ENCODE data around the gene MEGF6. TPM values are rescaled to one million over a fixed set of nuclear protein-coding genes. Genes with fewer than 3 reads are reported as not detected.

Gene MEGF6
- total RNA-seq, 6 experiments from 2014 or later, result 20.3 to 39.2 (median 23.0) TPM

DNA sequence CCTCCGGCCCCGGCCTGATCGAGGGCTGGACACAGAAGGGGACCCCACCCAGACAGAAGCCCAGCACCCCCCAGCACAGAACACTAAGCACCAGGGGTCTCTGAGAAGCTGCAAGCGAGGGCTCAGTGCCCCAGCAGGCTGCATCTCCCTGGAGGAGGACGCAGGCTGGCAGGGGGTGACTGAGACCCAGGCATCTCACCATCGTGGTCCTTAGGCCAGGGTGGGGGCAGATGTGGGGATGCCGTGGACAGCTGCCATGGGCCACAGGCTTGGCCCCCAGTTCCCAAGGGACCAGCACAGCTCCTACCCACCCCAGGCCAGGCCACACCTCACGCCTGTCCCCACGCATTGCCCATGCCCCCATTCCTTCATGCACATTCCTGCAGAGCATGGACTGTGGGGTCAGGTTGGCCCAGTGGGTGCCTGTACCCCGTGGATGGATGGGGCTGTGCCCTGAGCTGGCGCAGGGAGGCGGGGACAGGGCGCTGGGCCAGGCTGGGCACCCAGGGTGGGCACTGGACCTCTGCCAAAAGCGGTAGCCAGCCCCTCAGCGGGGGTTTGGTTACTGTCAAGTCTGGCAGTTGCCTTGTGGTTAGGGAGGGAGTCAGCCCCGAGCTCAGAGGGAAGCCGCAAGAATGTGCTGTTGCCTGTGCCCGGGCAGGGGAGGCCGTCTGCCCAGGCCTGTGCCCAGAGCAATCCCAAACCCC lies 95.4 kb downstream of the MEGF6 start:
- Mint-ChIP-seq H3K36me3 (ENCODE audit: low read depth) (peaks cover 5% of the 10 kb centered on the region), H3K4me3 (no peak overlapping the region), H3K9me3 (no peaks in the 10 kb centered on the region), H3K27me3 (ENCODE audit: insufficient read depth) (no peaks in the 10 kb centered on the region; the same call in 1 of the 2 replicates), H3K27ac (no peak overlapping the region), H3K4me1 (ENCODE audit: low read depth) (no peaks in the 10 kb centered on the region)
- no peak for DNase-seq
- no peak for TF ChIP-seq CTCF (IDR thresholded peaks at IDR 0.05)

- Mint-ChIP-seq H3K27me3 (ENCODE audit: insufficient read depth) (no peaks in the 10 kb centered on the region), H3K4me3 (no peak overlapping the region), H3K4me1 (ENCODE audit: low read depth) (no peaks in the 10 kb centered on the region), H3K27ac (no peak overlapping the region), H3K9me3 (no peaks in the 10 kb centered on the region), H3K36me3 (ENCODE audit: low read depth) (peaks cover 5% of the 10 kb centered on the region)
- DNase-seq, result no peak
- TF ChIP-seq CTCF (IDR thresholded peaks at IDR 0.05), result no peak
Observed at GRCh38 chr1:3515272-3515671, 96.0 kb downstream of the MEGF6 start.

- Mint-ChIP-seq H3K4me1 (ENCODE audit: low read depth) (no peaks in the 10 kb centered on the region), H3K4me3 (no peak overlapping the region), H3K27me3 (ENCODE audit: insufficient read depth) (no peaks in the 10 kb centered on the region), H3K36me3 (ENCODE audit: low read depth) (peaks cover 5% of the 10 kb centered on the region), H3K27ac (no peak overlapping the region), H3K9me3 (no peaks in the 10 kb centered on the region)
- no peak for TF ChIP-seq CTCF (IDR thresholded peaks at IDR 0.05)
- DNase-seq, result no peak
Observed at GRCh38 chr1:3514404-3514803, 96.9 kb downstream of the MEGF6 start.

GRCh38 chr1:3511856-3512255 lies 99.5 kb downstream of the MEGF6 start:
- peaks cover 5% of the 10 kb centered on the region for H3K36me3 Mint-ChIP-seq (ENCODE audit: low read depth)
- TF ChIP-seq CTCF (IDR thresholded peaks at IDR 0.05), result no peak
- H3K4me3 Mint-ChIP-seq, result no peak overlapping the region
- no peaks in the 10 kb centered on the region for H3K27me3 Mint-ChIP-seq (ENCODE audit: insufficient read depth)
- no peak for DNase-seq
- H3K9me3 Mint-ChIP-seq, result no peaks in the 10 kb centered on the region
- H3K4me1 Mint-ChIP-seq (ENCODE audit: low read depth), result no peaks in the 10 kb centered on the region
- H3K27ac Mint-ChIP-seq, result no peak overlapping the region

DNA sequence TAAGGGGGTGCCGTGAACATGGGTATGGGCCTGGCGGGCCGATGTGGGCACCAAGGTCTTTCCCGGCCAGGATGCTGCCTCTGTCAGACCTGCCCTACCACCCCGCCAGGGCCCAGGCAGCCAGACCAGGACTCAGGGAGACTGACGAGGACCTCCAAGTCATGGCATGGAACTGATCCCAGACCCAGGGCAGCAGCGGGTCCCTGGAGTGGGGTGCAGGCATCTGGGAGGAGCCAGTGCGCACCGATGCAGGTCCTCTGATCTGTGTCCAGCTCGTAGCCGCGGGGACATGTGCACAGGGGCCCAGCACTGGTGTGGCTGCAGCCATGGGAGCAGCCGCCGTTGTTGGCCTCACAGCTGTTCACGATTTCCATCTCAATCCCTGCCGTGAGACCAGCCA lies 100.0 kb downstream of the MEGF6 start:
- Mint-ChIP-seq H3K36me3 (ENCODE audit: low read depth) (peaks cover 5% of the 10 kb centered on the region), H3K4me3 (no peak overlapping the region), H3K27me3 (ENCODE audit: insufficient read depth) (no peaks in the 10 kb centered on the region), H3K4me1 (ENCODE audit: low read depth) (no peaks in the 10 kb centered on the region), H3K9me3 (no peaks in the 10 kb centered on the region), H3K27ac (no peak overlapping the region)
- no peak for TF ChIP-seq CTCF (IDR thresholded peaks at IDR 0.05)
- no peak for DNase-seq

DNA sequence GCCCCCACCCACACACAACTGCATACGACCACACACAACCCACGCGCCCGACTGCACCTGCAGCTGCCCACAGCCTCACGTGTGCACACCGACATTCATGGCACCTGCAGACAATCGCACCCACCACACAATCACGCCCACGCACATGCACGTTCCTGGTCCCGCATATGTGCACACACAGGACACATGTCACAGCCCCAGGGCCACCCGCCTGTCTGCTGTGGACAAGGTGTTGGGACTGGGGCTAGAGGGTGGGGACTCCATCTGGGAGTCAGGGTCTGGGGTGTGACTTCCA lies 100.4 kb downstream of the MEGF6 start:
- H3K27me3 Mint-ChIP-seq (ENCODE audit: insufficient read depth), result no peaks in the 10 kb centered on the region
- no peak overlapping the region for H3K27ac Mint-ChIP-seq
- H3K36me3 Mint-ChIP-seq (ENCODE audit: low read depth), result peaks cover 5% of the 10 kb centered on the region
- DNase-seq, result no peak
- no peaks in the 10 kb centered on the region for H3K9me3 Mint-ChIP-seq
- H3K4me3 Mint-ChIP-seq, result no peak overlapping the region
- no peaks in the 10 kb centered on the region for H3K4me1 Mint-ChIP-seq (ENCODE audit: low read depth)
- no peak for TF ChIP-seq CTCF (IDR thresholded peaks at IDR 0.05)

All from HFFc6 (cell line).